Tongue (tissue), 2 donors: ENCODE measurements around the gene MRPL20. TPM values are rescaled to one million over a fixed set of nuclear protein-coding genes. Genes with fewer than 3 reads are reported as not detected.
A peak's percentile ranks its signal among the peaks of the same experiment; 100 is the strongest.
"Not testable (repeated sequence)": the region's sequence is repeated elsewhere in the genome, so short reads cannot be mapped to it uniquely, and the experiment has no call there.

Experiments used
- DNase-seq: peaks from one replicate; pipeline ENCODE4 v3.0.0-alpha.2; 2015
- total RNA-seq: library from RNA; depleted of rRNA; stranded (reverse); fragments of >200 nt; gene quantifications from one replicate; pipeline ENCODE4 v1.2.3, GENCODE V29; 2014

The MRPL20 gene
- total RNA-seq, 1 donor from 2014 or later, result 101 TPM

GRCh38 chr1:1437033-1437903 is 30.2 kb upstream of the MRPL20 start:
- no peak for DNase-seq

GRCh38 chr1:1436630-1437032 is 29.5 kb upstream of the MRPL20 start:
- no peak for DNase-seq

- DNase-seq, result no peak
Observed at GRCh38 chr1:1435911-1436629, 29.0 kb upstream of the MRPL20 start.

- peak; percentile 87 for DNase-seq
Observed at GRCh38 chr1:1435106-1435903, 28.2 kb upstream of the MRPL20 start, which contains the start of gene VWA1. Gene VWA1, plus strand, starts transcription at chr1:1435690. Its CDS starts 59 bp downstream, at chr1:1435749.

GRCh38 chr1:1434824-1435105 is 27.7 kb upstream of the MRPL20 start:
- no peak for DNase-seq

- peak; percentile 80 for DNase-seq
Observed at GRCh38 chr1:1434131-1434823, 27.2 kb upstream of the MRPL20 start.

GRCh38 chr1:1433804-1434130 is 26.7 kb upstream of the MRPL20 start:
- peak; percentile 80 for DNase-seq

GRCh38 chr1:1432951-1433803 is 26.1 kb upstream of the MRPL20 start:
- DNase-seq, result peak; percentile 86

- peak; percentile 94 for DNase-seq
Observed at GRCh38 chr1:1432274-1432950, 25.3 kb upstream of the MRPL20 start.

- peak; percentile 39 for DNase-seq
Observed at GRCh38 chr1:1431845-1432273, 24.8 kb upstream of the MRPL20 start.

GRCh38 chr1:1430992-1431844 is 24.1 kb upstream of the MRPL20 start:
- DNase-seq, result peak; percentile 42

GRCh38 chr1:1430114-1430982 is 23.3 kb upstream of the MRPL20 start:
- DNase-seq, result peak; percentile 95

- no peak for DNase-seq
Observed at GRCh38 chr1:1429671-1430073, 22.6 kb upstream of the MRPL20 start.

- not testable (repeated sequence) for DNase-seq
Observed at GRCh38 chr1:1428967-1429366, 21.9 kb upstream of the MRPL20 start.

GRCh38 chr1:1428174-1428573 is 21.1 kb upstream of the MRPL20 start:
- no peak for DNase-seq

GRCh38 chr1:1427820-1428148 is 20.7 kb upstream of the MRPL20 start:
- no peak for DNase-seq

GRCh38 chr1:1427106-1427819 is 20.2 kb upstream of the MRPL20 start:
- DNase-seq, result peak; percentile 41

- peak; percentile 43 for DNase-seq
Observed at GRCh38 chr1:1426496-1427105, 19.5 kb upstream of the MRPL20 start.
